Aorta (tissue), 5 donors: Measurements from ENCODE around the gene HSPB7. TPM values are rescaled to one million over a fixed set of nuclear protein-coding genes. Genes with fewer than 3 reads are reported as not detected.
"Not testable (repeated sequence)": the region's sequence is repeated elsewhere in the genome, so short reads cannot be mapped to it uniquely, and the experiment has no call there.

Source experiments
- ATAC-seq: fragments of 200-7000 bp; cut with Tn5 transposase; one replicate; pipeline ENCODE4 v1.9.1; 2022; ENCODE audit warnings: moderate library complexity; ENCODE audit not compliant: low FRiP score
- DNase-seq, 2 donors: peaks; one replicate each; pipeline ENCODE4 v3.0.0-alpha.2; 2020
- H3K27ac ChIP-seq, 2 donors: one replicate each; pipeline ENCODE4 v1.5.1; 2013; ENCODE audit warnings: low read length in 2 of 2, mild to moderate bottlenecking in 2 of 2, moderate library complexity in 2 of 2, control low read depth in 1 of 2, inconsistent platforms in 1 of 2, low read depth in 1 of 2
- H3K27me3 ChIP-seq, 2 donors: one replicate each; pipeline ENCODE4 v1.6.1; 2013; ENCODE audit warnings: control low read depth in 1 of 2, low read length in 1 of 2, mild to moderate bottlenecking in 1 of 2, moderate library complexity in 1 of 2; ENCODE audit not compliant: insufficient read depth in 2 of 2, control insufficient read depth in 1 of 2
- H3K36me3 ChIP-seq, 2 donors: one replicate each; pipeline ENCODE4 v1.6.1; 2013; ENCODE audit warnings: control low read depth in 1 of 2, low read length in 1 of 2, mild to moderate bottlenecking in 1 of 2; ENCODE audit not compliant: insufficient read depth in 2 of 2, control insufficient read depth in 1 of 2
- H3K4me1 ChIP-seq, 2 donors: one replicate each; pipeline ENCODE4 v1.6.1; 2013; ENCODE audit warnings: low read length in 2 of 2, control low read depth in 1 of 2, mild to moderate bottlenecking in 1 of 2, moderate library complexity in 1 of 2; ENCODE audit not compliant: insufficient read depth in 2 of 2, control insufficient read depth in 1 of 2
- H3K4me3 ChIP-seq, 2 donors: one replicate each; pipeline ENCODE4 v1.5.1; 2013; ENCODE audit warnings: low read length in 2 of 2, control low read depth in 1 of 2, mild to moderate bottlenecking in 1 of 2
- H3K9me3 ChIP-seq: one replicate; pipeline ENCODE4 v1.6.1; 2013; ENCODE audit warnings: mild to moderate bottlenecking, low read length; ENCODE audit not compliant: control insufficient read depth
- WGBS, 2 donors: extraction: QIAGEN DNeasy Blood & Tissue Kit; methylation state at CpG; one replicate each; pipeline ENCODE4 v1.1.7; 2013; 5-methylcytosine and 5-hydroxymethylcytosine counted together
- intact Hi-C, 2 donors: fragments of 100-400 bp; cut with DNase I; formaldehyde crosslinking; loops; one replicate each; pipeline versions ENCODE4 v1.14.2 to v1.15.0; 2022
- polyA plus RNA-seq, 2 donors: library from polyadenylated mRNA; stranded (reverse); fragments of 200-250 nt; gene quantifications; one replicate each; pipeline ENCODE4 v1.2.3, GENCODE V29; 2013
- total RNA-seq, 2 donors: library from RNA; stranded (reverse); fragmentation: NEBNext Ultra II Directional; extraction: Animal tissue kit (Norgen Biotek cat#: 25700); gene quantifications; one replicate each; pipeline ENCODE4 v1.2.1, GENCODE V29; 2021
- donor health status: healthy with polysubstance abuse.
- donor health status: Bipolar disorder and iron deficiency.
- donor health status: DM: no; HTN: no; CAD: no.
- donor health status: DM: no; HTN: no; CAD: no.
- donor health status: DM: yes; HTN: yes; CAD: no.

Gene HSPB7
- total and polyA plus RNA-seq, 4 donors, result 128 to 802 (median 326) TPM

- ATAC-seq, H3K9me3 ChIP-seq, H3K4me1 ChIP-seq, H3K27me3 ChIP-seq, H3K4me3 ChIP-seq, DNase-seq, intact Hi-C loops, H3K36me3 ChIP-seq, H3K27ac ChIP-seq: not testable (repeated sequence)
- WGBS, 2 donors, result 89 to 92% methylated on average over 9 of the region's 9 CpGs
These were observed 3.0 kb upstream of the HSPB7 start for GRCh38 chr1:16020878-16021277.

GRCh38 chr1:16020325-16020724 is 2.5 kb upstream of the HSPB7 start:
- Histone ChIP-seq H3K4me1 (peaks cover 0 to 2% of the 10 kb centered on the region in 2 donors), H3K27me3 (no peaks in the 10 kb centered on the region), H3K9me3 (no peaks in the 10 kb centered on the region), H3K27ac (peak overlapping the region; percentile 68 to 82), H3K4me3 (no peak overlapping the region), H3K36me3 (no peaks in the 10 kb centered on the region)
- WGBS, 2 donors, result 60 to 61% methylated on average over 6 of the region's 6 CpGs
- intact Hi-C loops, result no loop called here
- DNase-seq, result no peak
- no peak for ATAC-seq

- H3K4me1 ChIP-seq, result peaks cover 0 to 2% of the 10 kb centered on the region in 2 donors
- ATAC-seq (no peak), DNase-seq (peak; percentile 80 to 85)
- intact Hi-C loops, result no loop called here
- no peak overlapping the region for H3K4me3 ChIP-seq
- 3 to 12% methylated on average over 9 of the region's 9 CpGs for WGBS, 2 donors
- no peaks in the 10 kb centered on the region for H3K36me3 ChIP-seq
- H3K27ac ChIP-seq, result peak overlapping the region; percentile 68 to 99
- H3K9me3 ChIP-seq, result no peaks in the 10 kb centered on the region
- no peaks in the 10 kb centered on the region for H3K27me3 ChIP-seq
These were observed 1.9 kb upstream of the HSPB7 start for GRCh38 chr1:16019644-16020277.

- DNase-seq, result no peak
- intact Hi-C loops, result no loop called here
- ATAC-seq, result peak; percentile 23
- peak overlapping the region; percentile 96 to 99 for H3K27ac ChIP-seq
- no peaks in the 10 kb centered on the region for H3K9me3 ChIP-seq
- peaks cover 0 to 2% of the 10 kb centered on the region in 2 donors for H3K4me1 ChIP-seq
- H3K4me3 ChIP-seq, result no peak overlapping the region
- 17 to 24% methylated on average over 23 of the region's 23 CpGs for WGBS, 2 donors
- H3K27me3 ChIP-seq, result no peaks in the 10 kb centered on the region
- no peaks in the 10 kb centered on the region for H3K36me3 ChIP-seq
These were observed 1.2 kb upstream of the HSPB7 start for GRCh38 chr1:16018749-16019643.

GRCh38 chr1:16018308-16018707 is 465 bp upstream of the HSPB7 start:
- DNase-seq (no peak), ATAC-seq (peak; percentile 6)
- Histone ChIP-seq H3K4me3 (peak overlapping the region in 1 of 2 donors; percentile 1), H3K4me1 (peaks cover 0 to 2% of the 10 kb centered on the region in 2 donors), H3K27me3 (no peaks in the 10 kb centered on the region), H3K9me3 (no peaks in the 10 kb centered on the region), H3K27ac (peak overlapping the region; percentile 96 to 99), H3K36me3 (no peaks in the 10 kb centered on the region)
- WGBS, 2 donors, result 4 to 9% methylated on average over 4 of the region's 4 CpGs
- intact Hi-C loops, result no loop called here

- Histone ChIP-seq H3K4me3 (peak overlapping the region; percentile 68 to 77), H3K9me3 (no peaks in the 10 kb centered on the region), H3K27me3 (no peaks in the 10 kb centered on the region), H3K4me1 (peaks cover 0 to 2% of the 10 kb centered on the region in 2 donors), H3K36me3 (no peaks in the 10 kb centered on the region), H3K27ac (peak overlapping the region; percentile 65 to 98)
- no peak for ATAC-seq
- 24% methylated on average over 10 of the region's 10 CpGs for WGBS, 2 donors
- DNase-seq, result no peak
- intact Hi-C loops, result no loop called here
These were observed 775 bp downstream of the HSPB7 start for GRCh38 chr1:16017076-16017460.

GRCh38 chr1:16015960-16016901 is 1.6 kb downstream of the HSPB7 start:
- Histone ChIP-seq H3K27ac (peak overlapping the region; percentile 65 to 98), H3K4me3 (peak overlapping the region; percentile 68 to 77), H3K36me3 (no peaks in the 10 kb centered on the region), H3K9me3 (no peaks in the 10 kb centered on the region), H3K27me3 (no peaks in the 10 kb centered on the region), H3K4me1 (peaks cover 0 to 2% of the 10 kb centered on the region in 2 donors)
- WGBS, 2 donors, result 12 to 14% methylated on average over 23 of the region's 23 CpGs
- no peak for ATAC-seq
- intact Hi-C loops, result loop anchor here in 1 of 2 donors (2.0 kb wide), 1 partner anchor 229 kb away; no protein-coding TSS in a partner anchor
- peak; percentile 80 to 92 for DNase-seq

- DNase-seq (no peak), ATAC-seq (no peak)
- Histone ChIP-seq H3K27me3 (no peaks in the 10 kb centered on the region), H3K27ac (peak overlapping the region; percentile 65 to 98), H3K9me3 (no peaks in the 10 kb centered on the region), H3K4me3 (peak overlapping the region; percentile 11 to 68), H3K36me3 (no peaks in the 10 kb centered on the region), H3K4me1 (peaks cover 0 to 2% of the 10 kb centered on the region in 2 donors)
- 44 to 57% methylated on average over 24 to 25 of the region's 25 CpGs for WGBS, 2 donors
- intact Hi-C loops, result loop anchor here in 1 of 2 donors (2.0 kb wide), 1 partner anchor 229 kb away; no protein-coding TSS in a partner anchor
These were observed 2.4 kb downstream of the HSPB7 start for GRCh38 chr1:16015491-16015890.
